ENCODE data around the gene TTC24. TPM values are rescaled to one million over a fixed set of nuclear protein-coding genes. Genes with fewer than 3 reads are reported as not detected.
"Not testable (repeated sequence)": the region's sequence is repeated elsewhere in the genome, so short reads cannot be mapped to it uniquely, and the experiment has no call there.

TTC24 gene
- total RNA-seq, 1 experiment from 2014 or later = not detected

DNA sequence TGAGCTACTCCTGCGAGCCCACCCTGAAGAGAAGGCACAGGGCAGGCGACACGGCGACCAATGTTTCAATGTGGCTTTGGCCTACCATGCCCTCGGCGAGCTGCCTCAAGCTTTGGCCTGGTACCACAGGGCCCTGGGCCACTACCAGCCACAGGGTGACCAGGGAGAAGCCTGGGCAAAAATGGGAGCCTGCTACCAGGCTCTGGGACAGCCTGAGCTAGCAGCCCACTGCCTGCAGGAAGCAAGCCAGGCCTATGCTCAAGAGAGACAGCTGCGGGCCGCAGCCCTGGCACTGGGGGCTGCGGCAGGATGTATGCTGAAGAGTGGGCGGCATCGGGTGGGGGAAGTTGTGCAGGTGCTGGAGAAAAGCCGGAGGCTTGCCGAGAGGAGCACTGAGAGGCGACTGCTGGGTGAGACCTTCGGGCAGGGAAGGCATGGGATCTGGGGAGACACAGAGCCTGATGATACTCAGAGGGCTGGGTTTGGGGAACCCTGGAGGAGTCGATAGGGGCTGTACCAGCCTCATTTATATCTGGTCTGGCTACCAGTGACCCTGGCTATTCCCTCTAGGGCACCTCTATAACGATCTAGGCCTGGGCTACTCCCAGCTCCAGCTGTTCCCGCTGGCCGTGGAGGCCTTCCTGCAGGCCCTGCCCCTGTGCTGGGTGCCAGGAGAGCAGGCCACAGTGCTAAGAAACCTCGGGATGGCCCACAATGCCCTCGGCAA, 2.3 kb downstream of the TTC24 start:
- in situ Hi-C loops (cut with HindIII; ENCODE audit: low pct_unique_long_range_greater_than_20kb, low sequenced_read_pairs) = no loop called here
- no peak for DNase-seq (ENCODE audit: low read depth)

GRCh38 chr1:156582388-156583017, 3.0 kb downstream of the TTC24 start:
- in situ Hi-C loops (cut with HindIII; ENCODE audit: low pct_unique_long_range_greater_than_20kb, low sequenced_read_pairs) = no loop called here

DNA sequence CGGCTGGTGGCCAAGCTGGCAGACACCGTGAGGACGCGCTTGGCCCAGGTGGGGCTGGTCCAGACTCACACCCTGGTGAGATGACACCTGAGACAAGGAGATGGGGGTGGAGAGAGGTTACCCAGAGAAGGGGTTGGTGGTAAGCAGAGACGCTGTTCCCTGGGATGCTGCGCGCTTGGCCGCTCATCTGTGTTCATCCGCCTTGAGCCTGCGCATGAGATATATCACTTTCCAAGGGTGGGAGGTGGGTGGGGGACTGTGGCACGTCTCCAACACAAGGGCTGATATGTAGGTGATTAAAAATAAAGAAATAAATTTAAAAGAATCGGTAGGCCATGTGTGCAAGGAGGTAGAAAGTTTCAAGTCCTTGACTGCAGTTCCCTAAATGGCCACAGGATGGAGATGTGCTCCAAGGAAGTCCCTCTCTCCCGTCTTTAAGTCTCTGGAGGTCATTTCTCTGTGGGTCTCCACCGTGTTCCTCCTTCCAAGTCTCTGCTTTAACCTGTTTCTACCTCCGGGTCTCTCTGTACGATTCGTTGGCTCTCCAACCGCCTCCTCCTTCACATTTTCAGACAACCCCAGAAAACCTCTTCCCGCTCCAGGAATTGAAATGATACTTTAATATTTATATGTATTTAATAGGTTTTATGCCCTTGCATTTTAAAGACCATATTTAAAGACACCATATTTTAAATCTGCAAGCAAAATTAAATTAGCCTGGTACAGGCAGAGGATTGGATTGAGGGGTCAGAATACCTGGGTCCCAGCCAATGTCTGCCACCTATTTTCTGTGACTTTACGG, 4.5 kb downstream of the TTC24 start:
- in situ Hi-C loops (cut with HindIII; ENCODE audit: low pct_unique_long_range_greater_than_20kb, low sequenced_read_pairs) = no loop called here
- peak; percentile 87 for DNase-seq (ENCODE audit: low read depth)

More at GRCh38 chr1:156582388-156583017, 3.0 kb downstream of the TTC24 start:
- no peak for DNase-seq (ENCODE audit: low read depth)

DNA sequence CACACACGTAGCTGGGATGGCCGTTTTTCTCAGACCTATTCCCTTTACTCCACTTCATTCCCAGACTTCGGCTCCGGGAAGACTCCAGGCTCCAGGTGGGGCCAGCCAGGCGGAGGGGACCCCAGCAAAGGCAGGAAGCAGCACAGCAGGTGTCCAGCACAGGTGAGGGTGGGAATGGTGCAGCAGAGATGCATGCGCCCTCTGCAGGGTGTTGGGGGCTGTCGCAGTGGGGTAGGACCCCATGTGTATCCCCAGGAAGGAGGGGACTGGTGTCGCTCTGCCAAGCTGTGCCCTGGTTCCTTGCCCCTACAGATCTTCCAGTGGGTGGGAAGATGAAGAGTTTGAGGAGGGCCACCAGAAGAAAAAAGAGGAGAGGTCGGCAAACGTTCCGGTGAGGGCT, 5.3 kb downstream of the TTC24 start:
- no peak for DNase-seq (ENCODE audit: low read depth)
- in situ Hi-C loops (cut with HindIII; ENCODE audit: low pct_unique_long_range_greater_than_20kb, low sequenced_read_pairs) = no loop called here

DNA sequence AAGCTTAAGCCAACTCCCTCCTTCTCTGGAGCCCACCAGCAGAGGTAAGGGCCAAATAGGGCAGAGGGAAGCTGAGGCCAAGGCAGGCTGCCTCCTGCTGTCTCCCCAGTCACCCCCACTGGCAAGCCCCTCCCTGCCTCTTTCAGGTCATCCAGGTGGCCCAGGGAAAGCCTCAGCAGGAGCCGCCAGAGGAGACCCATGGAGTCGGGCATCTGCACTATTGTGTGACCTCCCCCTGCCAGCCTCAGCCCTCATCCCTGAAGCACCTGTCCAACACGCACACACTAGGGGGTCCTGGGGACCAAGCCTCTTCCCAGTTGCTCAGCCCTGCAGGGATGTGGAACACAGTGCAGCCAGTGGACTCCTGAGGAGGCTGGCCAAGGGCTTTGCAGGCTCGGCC, 6.8 kb downstream of the TTC24 start:
- DNase-seq (ENCODE audit: low read depth) = no peak
- in situ Hi-C loops (cut with HindIII; ENCODE audit: low pct_unique_long_range_greater_than_20kb, low sequenced_read_pairs) = no loop called here

GRCh38 chr1:156586892-156587477, 7.5 kb downstream of the TTC24 start:
- in situ Hi-C loops (cut with HindIII; ENCODE audit: low pct_unique_long_range_greater_than_20kb, low sequenced_read_pairs) = no loop called here
- DNase-seq (ENCODE audit: low read depth) = no peak

- in situ Hi-C loops (cut with HindIII; ENCODE audit: low pct_unique_long_range_greater_than_20kb, low sequenced_read_pairs); DNase-seq (ENCODE audit: low read depth): not testable (repeated sequence)
Observed at GRCh38 chr1:156587927-156588326, 8.4 kb downstream of the TTC24 start.

GRCh38 chr1:156589546-156589945, 10.0 kb downstream of the TTC24 start:
- DNase-seq (ENCODE audit: low read depth) = no peak
- in situ Hi-C loops (cut with HindIII; ENCODE audit: low pct_unique_long_range_greater_than_20kb, low sequenced_read_pairs) = no loop called here

- no peak for DNase-seq (ENCODE audit: low read depth)
- in situ Hi-C loops (cut with HindIII; ENCODE audit: low pct_unique_long_range_greater_than_20kb, low sequenced_read_pairs) = no loop called here
Observed at GRCh38 chr1:156590326-156591180, 11.0 kb downstream of the TTC24 start.

- in situ Hi-C loops (cut with HindIII; ENCODE audit: low pct_unique_long_range_greater_than_20kb, low sequenced_read_pairs) = no loop called here
- DNase-seq (ENCODE audit: low read depth) = no peak
Observed at GRCh38 chr1:156591181-156591431, 11.6 kb downstream of the TTC24 start.

- in situ Hi-C loops (cut with HindIII; ENCODE audit: low pct_unique_long_range_greater_than_20kb, low sequenced_read_pairs) = no loop called here
- peak; percentile 66 for DNase-seq (ENCODE audit: low read depth)
Observed at GRCh38 chr1:156591432-156592157, 12.1 kb downstream of the TTC24 start, which contains the start of gene NAXE. Gene NAXE, plus strand, starts transcription at chr1:156591776. Its CDS starts 29 bp downstream, at chr1:156591805.

DNA sequence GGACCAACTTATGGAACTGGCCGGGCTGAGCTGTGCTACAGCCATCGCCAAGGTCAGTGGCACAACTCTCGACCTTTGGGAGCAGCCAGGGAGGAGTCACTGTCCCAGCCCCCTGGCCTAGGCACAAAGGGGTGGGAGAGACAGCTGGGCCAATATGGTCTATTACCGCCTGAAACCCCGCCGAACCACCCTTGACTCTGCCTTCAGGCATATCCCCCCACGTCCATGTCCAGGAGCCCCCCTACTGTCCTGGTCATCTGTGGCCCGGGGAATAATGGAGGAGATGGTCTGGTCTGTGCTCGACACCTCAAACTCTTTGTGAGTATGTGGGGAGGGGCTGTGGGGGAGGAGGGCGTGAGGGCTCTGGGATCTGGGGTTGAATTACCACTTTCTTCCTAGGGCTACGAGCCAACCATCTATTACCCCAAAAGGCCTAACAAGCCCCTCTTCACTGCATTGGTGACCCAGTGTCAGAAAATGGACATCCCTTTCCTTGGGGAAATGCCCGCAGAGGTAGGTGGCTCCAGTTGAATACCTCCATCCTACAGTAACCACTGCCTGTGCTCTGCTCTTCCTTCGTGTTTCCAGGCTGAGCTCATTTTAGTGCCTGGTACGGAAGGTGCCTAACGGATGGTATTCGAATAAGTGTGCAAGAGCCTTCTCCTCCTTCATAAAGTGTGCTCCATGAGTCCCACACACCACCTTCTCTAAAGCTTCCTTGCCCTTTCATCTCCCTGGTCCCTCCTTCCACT, 12.8 kb downstream of the TTC24 start:
- in situ Hi-C loops (cut with HindIII; ENCODE audit: low pct_unique_long_range_greater_than_20kb, low sequenced_read_pairs) = no loop called here
- DNase-seq (ENCODE audit: low read depth) = no peak

DNA sequence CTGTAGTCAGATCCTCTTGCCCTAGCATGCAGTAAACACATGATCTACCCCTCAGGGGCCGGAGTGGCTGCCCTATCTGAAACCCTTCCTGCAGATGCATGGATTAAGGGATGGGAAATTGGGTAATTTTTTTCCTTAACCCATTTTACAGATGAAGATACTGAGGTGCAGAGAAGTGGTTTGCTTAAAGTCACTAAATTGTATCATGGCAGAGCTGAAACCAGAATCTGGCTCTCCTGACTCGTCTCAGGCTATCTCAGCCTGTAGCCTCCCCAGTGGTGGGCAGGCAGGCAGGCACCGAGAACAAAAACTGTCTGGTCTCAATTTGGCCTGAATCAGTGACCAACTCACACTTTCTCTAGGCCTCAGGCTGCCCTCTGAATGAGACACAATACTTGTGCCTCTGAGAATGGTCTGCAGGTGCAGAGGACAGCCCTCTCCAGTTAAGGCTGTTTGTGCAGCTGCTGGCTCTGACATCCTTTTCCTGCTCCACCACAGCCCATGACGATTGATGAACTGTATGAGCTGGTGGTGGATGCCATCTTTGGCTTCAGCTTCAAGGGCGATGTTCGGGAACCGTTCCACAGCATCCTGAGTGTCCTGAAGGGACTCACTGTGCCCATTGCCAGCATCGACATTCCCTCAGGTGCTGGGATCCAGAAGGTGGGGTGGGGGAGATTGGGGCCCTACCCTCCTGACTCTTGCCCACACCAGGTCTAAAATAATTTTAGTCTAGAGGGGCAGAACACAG, 13.6 kb downstream of the TTC24 start:
- in situ Hi-C loops (cut with HindIII; ENCODE audit: low pct_unique_long_range_greater_than_20kb, low sequenced_read_pairs) = no loop called here
- DNase-seq (ENCODE audit: low read depth) = no peak

DNA sequence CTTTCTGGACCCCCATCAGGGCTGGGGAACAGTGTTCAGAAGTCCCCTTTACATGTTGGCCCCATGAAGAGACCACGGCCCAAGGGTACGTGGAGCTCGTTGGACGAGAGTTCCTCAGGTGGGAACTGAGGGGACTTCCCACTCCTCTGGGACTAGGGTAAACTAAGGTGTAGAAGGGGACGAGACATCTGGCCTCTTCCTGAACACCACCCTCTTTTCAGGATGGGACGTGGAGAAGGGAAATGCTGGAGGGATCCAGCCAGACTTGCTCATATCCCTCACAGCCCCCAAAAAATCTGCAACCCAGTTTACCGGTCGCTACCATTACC, 14.1 kb downstream of the TTC24 start:
- in situ Hi-C loops (cut with HindIII; ENCODE audit: low pct_unique_long_range_greater_than_20kb, low sequenced_read_pairs) = no loop called here

DNA sequence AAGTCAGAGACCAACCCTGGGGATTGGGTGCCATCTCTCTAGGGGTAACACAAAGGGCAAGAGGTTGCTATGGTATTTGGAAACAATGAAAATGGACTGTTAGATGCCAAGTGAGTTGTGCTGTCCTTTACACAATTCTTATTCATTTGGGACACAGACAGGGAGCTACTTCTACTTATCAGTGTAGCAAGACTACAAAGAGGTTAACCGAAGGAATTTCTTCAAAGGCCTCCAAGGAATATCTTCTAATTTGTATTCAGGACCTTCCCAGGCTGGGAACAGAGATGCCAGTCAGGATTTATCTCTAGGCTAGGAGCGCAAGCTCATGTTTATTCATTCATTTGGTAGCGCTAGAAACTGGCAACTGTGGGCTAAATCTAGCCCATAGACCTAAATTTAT, 14.7 kb downstream of the TTC24 start:
- in situ Hi-C loops (cut with HindIII; ENCODE audit: low pct_unique_long_range_greater_than_20kb, low sequenced_read_pairs) = no loop called here
- no peak for DNase-seq (ENCODE audit: low read depth)

More for the DNA sequence above, 14.1 kb downstream of the TTC24 start:
- no peak for DNase-seq (ENCODE audit: low read depth)

DNA sequence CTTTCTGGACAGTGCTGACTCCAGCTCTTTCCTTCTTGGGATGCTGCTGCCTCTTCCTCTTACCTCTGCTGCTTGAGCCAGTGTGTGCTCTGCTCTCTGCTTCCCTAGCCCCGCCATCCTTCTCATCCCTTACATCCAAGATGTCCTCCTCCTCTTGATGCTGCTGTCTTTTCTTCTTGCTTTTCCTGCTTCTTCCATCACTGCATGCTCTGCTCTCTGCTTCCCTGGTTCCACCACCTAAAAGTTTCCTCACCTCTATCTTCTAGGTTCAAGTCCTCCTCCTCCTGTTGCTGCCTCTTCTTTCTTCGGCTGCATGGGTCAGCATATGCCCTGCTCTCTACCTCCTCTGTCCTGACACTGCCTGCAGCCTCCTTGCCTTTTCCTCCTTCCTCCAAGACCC, 15.5 kb downstream of the TTC24 start:
- in situ Hi-C loops (cut with HindIII; ENCODE audit: low pct_unique_long_range_greater_than_20kb, low sequenced_read_pairs) = no loop called here
- no peak for DNase-seq (ENCODE audit: low read depth)
